Upper lobe of left lung (tissue), 6 donors: ENCODE results near the gene ATG2B. TPM values are rescaled to one million over a fixed set of nuclear protein-coding genes. Genes with fewer than 3 reads are reported as not detected.

Source experiments
- ATAC-seq, 2 donors: fragments of 200-7000 bp; cut with Tn5 transposase; one replicate each; pipeline ENCODE4 v1.9.1; 2022; ENCODE audit warnings: mild to moderate bottlenecking in 2 of 2, moderate library complexity in 2 of 2; ENCODE audit not compliant: low FRiP score in 2 of 2
- DNase-seq, 2 donors: peaks; one replicate each; pipeline ENCODE4 v3.0.0-alpha.2; 2019 to 2020
- H3K27ac ChIP-seq, 4 donors: fragments of 200-600 bp; sonication (generic); one replicate each; pipeline ENCODE4 v1.5.1; 2016 to 2019
- H3K27me3 ChIP-seq, 4 donors: fragments of 200-600 bp; sonication (generic); one replicate each; pipeline ENCODE4 v1.5.1; 2017 to 2019
- H3K36me3 ChIP-seq, 4 donors: fragments of 200-600 bp; sonication (generic); one replicate each; pipeline ENCODE4 v1.5.1; 2016 to 2019
- H3K4me1 ChIP-seq, 4 donors: fragments of 200-600 bp; sonication (generic); one replicate each; pipeline ENCODE4 v1.5.1; 2018 to 2019
- H3K4me3 ChIP-seq, 4 donors: fragments of 200-600 bp; sonication (generic); one replicate each; pipeline ENCODE4 v1.5.1; 2017 to 2019; ENCODE audit warnings: mild to moderate bottlenecking in 2 of 4, moderate library complexity in 1 of 4
- H3K9me3 ChIP-seq, 4 donors: fragments of 200-600 bp; sonication (generic); one replicate each; pipeline ENCODE4 v1.5.1; 2018 to 2019
- EP300 ChIP-seq, 4 donors: sonication (generic); formaldehyde crosslinking; IDR thresholded peaks; one replicate each; pipeline ENCODE4 v1.5.1; 2017; ENCODE audit warnings: antibody characterized with exemption in 4 of 4, control low read depth in 2 of 4
- POLR2A ChIP-seq, 4 donors: fragments of 450-650 bp; IDR thresholded peaks; one replicate each; pipeline ENCODE4 v1.5.1; 2016 to 2017; ENCODE audit warnings: antibody characterized with exemption in 4 of 4, mild to moderate bottlenecking in 2 of 4
- POLR2AphosphoS5 ChIP-seq, 2 donors: sonication (generic); formaldehyde crosslinking; IDR thresholded peaks; one replicate each; pipeline ENCODE4 v1.5.1; 2017; ENCODE audit warnings: antibody characterized with exemption in 2 of 2
- WGBS, 2 donors: methylation state at CpG; one replicate each; pipeline ENCODE4 v1.1.5; 2017 to 2018; 5-methylcytosine and 5-hydroxymethylcytosine counted together
- total RNA-seq, 6 donors: library from RNA; depleted of rRNA in 4 of 6; stranded (reverse); fragments of >200 nt in 4 of 6; gene quantifications; one replicate each; pipeline versions ENCODE4 v1.1.0 to v1.2.1, GENCODE V29; 2016 to 2021
- TF ChIP-seq, protein P1 (sequence below), 6 experiments: fragments of 450-650 bp in 4 of 6; fragments of 200-600 bp in 2 of 6; sonication (generic) in 2 of 6; IDR thresholded peaks; one replicate each; pipeline ENCODE4 v1.5.1; 2016 to 2019; ENCODE audit warnings: antibody characterized with exemption in 6 of 6
- donor health status: DM: no; HTN: no; CAD: no; lungs with moderate emphysema.
- donor health status: DM: no; HTN: yes; CAD: no; lungs with severe emphysema.

The ATG2B gene
- total RNA-seq, 6 donors from 2014 or later, result 18.1 to 79.6 (median 20.0) TPM

DNA sequence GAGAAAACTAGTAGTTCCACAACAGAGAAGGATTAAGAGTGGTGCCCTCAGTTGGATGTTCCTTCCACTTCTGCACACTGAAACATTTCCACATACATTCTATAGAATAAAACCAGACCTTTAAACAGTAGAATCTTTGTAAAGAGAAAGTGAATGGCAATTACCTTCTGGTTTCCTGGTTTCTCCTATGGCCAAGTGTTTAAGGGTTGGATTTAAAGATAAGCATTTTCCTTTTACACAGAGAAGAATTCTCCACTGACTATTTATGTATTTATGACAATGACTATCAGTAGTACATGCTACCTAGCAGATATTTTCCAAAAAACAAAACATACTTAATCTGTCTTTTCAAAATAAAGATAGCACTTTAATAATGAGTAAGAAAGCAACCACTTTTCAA, 3.2 kb downstream of the ATG2B start:
- Histone ChIP-seq H3K4me3 (no peak overlapping the region), H3K27me3 (no peaks in the 10 kb centered on the region), H3K27ac (no peak overlapping the region), H3K9me3 (no peaks in the 10 kb centered on the region), H3K4me1 (peaks cover 20 to 42% (median 29%) of the 10 kb centered on the region in 4 donors), H3K36me3 (no peaks in the 10 kb centered on the region)
- DNase-seq (no peak), ATAC-seq (no peak)
- no peak for TF ChIP-seq POLR2AphosphoS5 (IDR thresholded peaks at IDR 0.05)
- TF ChIP-seq, protein P1, sequence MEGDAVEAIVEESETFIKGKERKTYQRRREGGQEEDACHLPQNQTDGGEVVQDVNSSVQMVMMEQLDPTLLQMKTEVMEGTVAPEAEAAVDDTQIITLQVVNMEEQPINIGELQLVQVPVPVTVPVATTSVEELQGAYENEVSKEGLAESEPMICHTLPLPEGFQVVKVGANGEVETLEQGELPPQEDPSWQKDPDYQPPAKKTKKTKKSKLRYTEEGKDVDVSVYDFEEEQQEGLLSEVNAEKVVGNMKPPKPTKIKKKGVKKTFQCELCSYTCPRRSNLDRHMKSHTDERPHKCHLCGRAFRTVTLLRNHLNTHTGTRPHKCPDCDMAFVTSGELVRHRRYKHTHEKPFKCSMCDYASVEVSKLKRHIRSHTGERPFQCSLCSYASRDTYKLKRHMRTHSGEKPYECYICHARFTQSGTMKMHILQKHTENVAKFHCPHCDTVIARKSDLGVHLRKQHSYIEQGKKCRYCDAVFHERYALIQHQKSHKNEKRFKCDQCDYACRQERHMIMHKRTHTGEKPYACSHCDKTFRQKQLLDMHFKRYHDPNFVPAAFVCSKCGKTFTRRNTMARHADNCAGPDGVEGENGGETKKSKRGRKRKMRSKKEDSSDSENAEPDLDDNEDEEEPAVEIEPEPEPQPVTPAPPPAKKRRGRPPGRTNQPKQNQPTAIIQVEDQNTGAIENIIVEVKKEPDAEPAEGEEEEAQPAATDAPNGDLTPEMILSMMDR (IDR thresholded peaks at IDR 0.05), result no peak
- TF ChIP-seq EP300 (IDR thresholded peaks at IDR 0.05), result no peak
- no peak for TF ChIP-seq POLR2A (IDR thresholded peaks at IDR 0.05)

DNA sequence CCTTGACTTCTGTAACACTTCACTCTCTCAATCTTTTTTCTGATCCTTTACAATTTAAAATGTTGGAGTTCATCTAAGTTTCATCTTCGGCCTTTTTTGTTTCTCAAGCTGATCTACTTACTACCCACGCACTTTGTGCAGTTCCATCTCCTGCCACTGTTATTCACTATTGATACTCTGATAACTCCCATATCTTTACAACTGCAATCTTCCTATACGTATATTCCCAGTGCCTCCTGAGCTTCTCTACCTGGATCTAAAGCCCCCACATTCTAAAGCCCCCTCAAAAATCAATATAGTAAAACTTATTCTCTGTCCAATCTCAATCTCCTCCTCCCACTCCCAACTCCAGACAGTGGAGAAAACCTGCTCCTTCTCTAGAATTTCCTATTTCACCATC, 5.9 kb downstream of the ATG2B start:
- ATAC-seq, result no peak
- 94 to 95% methylated on average over 3 of the region's 3 CpGs for WGBS, 2 donors

DNA sequence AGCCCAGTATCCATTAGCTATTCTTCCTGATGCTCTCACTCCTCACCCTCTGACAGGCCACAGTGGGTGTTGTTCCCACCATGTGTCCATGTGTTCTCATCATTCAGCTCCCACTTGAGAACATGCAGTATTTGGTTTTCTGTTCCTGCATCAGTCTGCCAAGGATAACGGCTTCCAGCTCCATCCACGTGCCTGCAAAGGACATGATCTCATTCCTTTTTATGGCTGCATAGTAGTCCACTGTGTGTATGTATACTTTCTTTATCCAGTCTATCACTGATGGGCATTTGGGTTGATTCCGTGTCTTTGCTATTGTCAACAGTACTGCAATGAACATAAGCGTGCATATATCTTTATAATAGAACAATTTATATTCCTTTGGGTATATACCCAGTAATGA, 8.9 kb downstream of the ATG2B start:
- Histone ChIP-seq H3K27ac (no peak overlapping the region), H3K27me3 (no peaks in the 10 kb centered on the region), H3K36me3 (no peaks in the 10 kb centered on the region), H3K4me1 (peaks cover 0 to 8% (median 2%) of the 10 kb centered on the region in 4 donors), H3K9me3 (no peaks in the 10 kb centered on the region), H3K4me3 (no peak overlapping the region)
- WGBS, 2 donors, result 93 to 96% methylated on average over 4 of the region's 4 CpGs
- DNase-seq, result no peak
- no peak for TF ChIP-seq EP300 (IDR thresholded peaks at IDR 0.05)
- ATAC-seq, result no peak

More for the DNA sequence above, 5.9 kb downstream of the ATG2B start:
- H3K4me3 ChIP-seq, result no peak overlapping the region
- H3K27me3 ChIP-seq, result no peaks in the 10 kb centered on the region
- H3K4me1 ChIP-seq, result peaks cover 11 to 28% (median 22%) of the 10 kb centered on the region in 4 donors
- TF ChIP-seq POLR2AphosphoS5 (IDR thresholded peaks at IDR 0.05), result no peak
- no peak for TF ChIP-seq POLR2A (IDR thresholded peaks at IDR 0.05)
- TF ChIP-seq EP300 (IDR thresholded peaks at IDR 0.05), result no peak
- TF ChIP-seq, protein P1 (IDR thresholded peaks at IDR 0.05), result no peak
- no peaks in the 10 kb centered on the region for H3K9me3 ChIP-seq
- DNase-seq, result no peak
- H3K27ac ChIP-seq, result no peak overlapping the region
- no peaks in the 10 kb centered on the region for H3K36me3 ChIP-seq

DNA sequence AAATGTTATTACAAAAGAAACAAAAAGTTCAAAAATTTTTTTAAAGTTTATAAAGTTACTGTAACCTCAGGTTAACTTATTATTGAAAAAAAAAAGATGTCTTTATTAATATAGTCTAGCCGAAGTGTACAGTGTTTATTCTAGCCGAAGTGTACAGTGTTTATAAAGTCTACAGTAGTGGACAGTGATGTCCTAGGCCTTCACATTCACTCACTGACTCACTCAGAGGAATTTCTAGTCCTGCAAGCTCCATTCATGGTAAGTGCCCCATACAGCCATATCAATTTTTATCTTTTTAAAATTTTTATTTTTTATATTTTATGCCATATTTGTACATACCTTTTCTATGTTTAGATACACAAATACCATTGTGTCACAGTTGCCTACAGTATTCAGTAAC, 10.4 kb downstream of the ATG2B start:
- TF ChIP-seq, protein P1 (IDR thresholded peaks at IDR 0.05), result no peak
- TF ChIP-seq EP300 (IDR thresholded peaks at IDR 0.05), result no peak
- TF ChIP-seq POLR2A (IDR thresholded peaks at IDR 0.05), result no peak
- no peak for TF ChIP-seq POLR2AphosphoS5 (IDR thresholded peaks at IDR 0.05)
- DNase-seq, result no peak
- Histone ChIP-seq H3K27ac (no peak overlapping the region), H3K4me1 (peaks cover 0 to 4% (median 2%) of the 10 kb centered on the region in 4 donors), H3K9me3 (no peaks in the 10 kb centered on the region), H3K36me3 (no peaks in the 10 kb centered on the region), H3K4me3 (no peak overlapping the region), H3K27me3 (no peaks in the 10 kb centered on the region)
- WGBS, 2 donors, result 45 to 47% methylated on average over 2 of the region's 2 CpGs
- no peak for ATAC-seq

DNA sequence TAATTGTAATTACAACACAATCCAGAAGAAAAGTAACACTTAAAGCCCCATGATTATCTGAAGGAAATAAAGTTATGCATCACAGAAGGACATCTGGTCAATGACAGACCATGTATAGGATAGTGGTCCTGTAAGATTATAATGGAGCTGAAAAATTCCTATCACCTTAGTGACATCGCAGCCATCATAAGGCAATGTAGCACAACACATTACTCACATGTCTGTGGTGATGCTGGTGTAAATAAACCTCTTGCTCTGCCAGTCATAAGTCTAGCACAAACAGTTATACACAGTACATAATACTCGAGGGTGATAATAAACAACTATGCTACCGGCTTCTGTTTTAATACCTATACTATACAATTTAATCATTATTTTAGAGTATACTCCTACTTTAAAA, 11.2 kb downstream of the ATG2B start:
- DNase-seq (no peak), ATAC-seq (no peak)
- Histone ChIP-seq H3K4me1 (peaks cover 0 to 4% (median 2%) of the 10 kb centered on the region in 4 donors), H3K27me3 (no peaks in the 10 kb centered on the region), H3K27ac (no peak overlapping the region), H3K4me3 (no peak overlapping the region), H3K36me3 (no peaks in the 10 kb centered on the region), H3K9me3 (no peaks in the 10 kb centered on the region)
- WGBS, 2 donors, result 83 to 84% methylated on average over 3 of the region's 3 CpGs
- TF ChIP-seq POLR2AphosphoS5 (IDR thresholded peaks at IDR 0.05) (no peak), POLR2A (IDR thresholded peaks at IDR 0.05) (no peak), EP300 (IDR thresholded peaks at IDR 0.05) (no peak)
- TF ChIP-seq, protein P1 (IDR thresholded peaks at IDR 0.05), result no peak
